Activated CD8-positive, alpha-beta T cell treated with anti-CD3 and anti-CD28 coated beads for 36 hours (primary cell): Measurements from ENCODE around the gene SORL1-AS1. TPM values are rescaled to one million over a fixed set of nuclear protein-coding genes. Genes with fewer than 3 reads are reported as not detected.

Experiments used
- ATAC-seq: fragments of 200-7000 bp; cut with Tn5 transposase; one replicate; pipeline ENCODE4 v1.10.0; 2021; ENCODE audit warnings: mild to moderate bottlenecking, moderate library complexity
- CTCF ChIA-PET: fragments of 350-600 bp; sonication (Branson Sonifier 250); formaldehyde crosslinking; loops from one replicate; lab custom pipeline; 2021; ENCODE audit warnings: antibody characterized with exemption; lab: Charles Lee
- POLR2A ChIA-PET: fragments of 350-600 bp; sonication (Branson Sonifier 250); formaldehyde crosslinking; loops from one replicate; lab custom pipeline; 2021; ENCODE audit warnings: antibody characterized with exemption; lab: Charles Lee
- DNase-seq: peaks from one replicate; pipeline ENCODE4 v3.0.0-alpha.2; 2020
- H3K27ac Mint-ChIP-seq: one replicate; pipeline ENCODE4 v1.8.0; 2021; ENCODE audit warnings: mild to moderate bottlenecking, mixed read lengths
- H3K27me3 Mint-ChIP-seq: one replicate; pipeline ENCODE4 v1.8.0; 2021; ENCODE audit warnings: mixed read lengths
- H3K36me3 Mint-ChIP-seq: one replicate; pipeline ENCODE4 v1.8.0; 2021; ENCODE audit warnings: low read depth, mixed read lengths
- H3K4me1 Mint-ChIP-seq: one replicate; pipeline ENCODE4 v1.8.0; 2021; ENCODE audit warnings: low read depth, mixed read lengths
- H3K4me3 Mint-ChIP-seq: one replicate; pipeline ENCODE4 v1.8.0; 2021; ENCODE audit warnings: mild to moderate bottlenecking, moderate library complexity, mixed read lengths
- H3K9me3 Mint-ChIP-seq: one replicate; pipeline ENCODE4 v1.8.0; 2021; ENCODE audit warnings: mixed read lengths
- CTCF ChIP-seq: fragments of 200-600 bp; IDR thresholded peaks from one replicate; pipeline ENCODE4 v1.8.0; 2022; ENCODE audit warnings: antibody characterized with exemption, mild to moderate bottlenecking
- intact Hi-C: fragments of 100-400 bp; cut with micrococcal nuclease; formaldehyde crosslinking; loops from one replicate; pipeline ENCODE4 v1.10.0; 2022
- total RNA-seq, 2 experiments: library from RNA; stranded (reverse); gene quantifications; one replicate each; pipeline ENCODE4 v1.2.3, GENCODE V29; 2021

SORL1-AS1 gene

GRCh38 chr11:121389651-121390050 lies 63.1 kb downstream of the SORL1-AS1 start:
- no peaks in the 10 kb centered on the region for H3K9me3 Mint-ChIP-seq
- H3K4me3 Mint-ChIP-seq, result no peak overlapping the region
- H3K27ac Mint-ChIP-seq, result no peak overlapping the region
- ChIA-PET CTCF (interaction anchor here (1.3 kb wide), 1 partner anchor 10 kb away, joined by 3 read pairs; no protein-coding TSS in a partner anchor), POLR2A (no interaction called here)
- no peaks in the 10 kb centered on the region for H3K36me3 Mint-ChIP-seq
- intact Hi-C loops, result no loop called here
- H3K27me3 Mint-ChIP-seq, result no peaks in the 10 kb centered on the region
- H3K4me1 Mint-ChIP-seq, result peaks cover 15% of the 10 kb centered on the region
- ATAC-seq (no peak), DNase-seq (no peak)
- no peak for TF ChIP-seq CTCF

Other genes starting within 250 kb of the SORL1-AS1 start
- 10 to 100 TPM; 18.2 to 20.5 TPM for gene SC5D, start 160.2 kb downstream of the SORL1-AS1 start, total RNA-seq
- 10 to 100 TPM; 61.1 to 64.6 TPM for gene SORL1, start 653 bp downstream of the SORL1-AS1 start, total RNA-seq